ENCODE measurements around the gene RPL28. TPM values are rescaled to one million over a fixed set of nuclear protein-coding genes. Genes with fewer than 3 reads are reported as not detected.
A peak's percentile ranks its signal among the peaks of the same experiment; 100 is the strongest.

RPL28 gene
- total RNA-seq, 2 experiments from 2014 or later: 3,001 to 3,058 TPM

GRCh38 chr19:55387736-55388497 is 2.2 kb downstream of the RPL28 start:
- ATAC-seq: no peak
- peaks cover 40% of the 10 kb centered on the region for H3K4me1 Mint-ChIP-seq (ENCODE audit: low read depth)
- H3K4me3 Mint-ChIP-seq: peak overlapping the region; percentile 99

GRCh38 chr19:55389386-55390317 is 3.9 kb downstream of the RPL28 start:
- peaks cover 48% of the 10 kb centered on the region for H3K36me3 Mint-ChIP-seq (ENCODE audit: low read depth)
- CTCF ChIA-PET: no interaction called here
- peak overlapping the region; percentile 68 for H3K27ac Mint-ChIP-seq
- intact Hi-C loops (cut with micrococcal nuclease): loop anchor here (5.0 kb wide), 1 partner anchor 132 kb away; the partner anchor contains the start of gene PPP6R1
- H3K9me3 Mint-ChIP-seq: no peaks in the 10 kb centered on the region
- H3K27me3 Mint-ChIP-seq: no peaks in the 10 kb centered on the region
- no peak for TF ChIP-seq CTCF (IDR thresholded peaks at IDR 0.05)
- POLR2A ChIA-PET: interaction anchor here (0.7 to 10.2 kb wide), 13 partner anchors 10 to 233 kb away, joined by 3 to 217 read pairs (median 4); partner anchors contain the start of gene UBE2S
- H3K4me3 Mint-ChIP-seq: peak overlapping the region; percentile 29
- peaks cover 36% of the 10 kb centered on the region for H3K4me1 Mint-ChIP-seq (ENCODE audit: low read depth)
- DNase-seq (no peak), ATAC-seq (no peak)

More at GRCh38 chr19:55387736-55388497, 2.2 kb downstream of the RPL28 start:
- Mint-ChIP-seq H3K27ac (peak overlapping the region; percentile 99), H3K27me3 (no peaks in the 10 kb centered on the region), H3K36me3 (ENCODE audit: low read depth) (peaks cover 48% of the 10 kb centered on the region), H3K9me3 (no peaks in the 10 kb centered on the region)
- ChIA-PET POLR2A (interaction anchor here (0.5 to 10.2 kb wide), 13 partner anchors 11 to 132 kb away, joined by 3 to 217 read pairs (median 5); partner anchors contain the start of genes HSPBP1, UBE2S and ZNF628), CTCF (interaction anchor here (0.7 to 1.7 kb wide), 2 partner anchors 15 to 86 kb away, joined by 3 to 5 read pairs; no protein-coding TSS in a partner anchor)
- intact Hi-C loops (cut with micrococcal nuclease): loop anchor here (5.0 kb wide), 1 partner anchor 131 kb away; the partner anchor contains the start of gene PPP6R1
- no peak for TF ChIP-seq CTCF (IDR thresholded peaks at IDR 0.05)
- no peak for DNase-seq

- Mint-ChIP-seq H3K27me3 (no peaks in the 10 kb centered on the region), H3K36me3 (ENCODE audit: low read depth) (peaks cover 48% of the 10 kb centered on the region), H3K27ac (peak overlapping the region; percentile 46), H3K9me3 (no peaks in the 10 kb centered on the region), H3K4me3 (no peak overlapping the region), H3K4me1 (ENCODE audit: low read depth) (peaks cover 36% of the 10 kb centered on the region)
- no peak for TF ChIP-seq CTCF (IDR thresholded peaks at IDR 0.05)
- DNase-seq (no peak), ATAC-seq (no peak)
- ChIA-PET CTCF (interaction anchor here (1.2 kb wide), 1 partner anchor 113 kb away, joined by 3 read pairs; no protein-coding TSS in a partner anchor), POLR2A (interaction anchor here (0.7 to 10.2 kb wide), 9 partner anchors 9 to 232 kb away, joined by 3 to 217 read pairs (median 4); partner anchors contain the start of gene UBE2S)
- intact Hi-C loops (cut with micrococcal nuclease): no loop called here
Observed at GRCh38 chr19:55390461-55390880, 4.7 kb downstream of the RPL28 start.

GRCh38 chr19:55391191-55391670 is 5.5 kb downstream of the RPL28 start:
- H3K4me1 Mint-ChIP-seq (ENCODE audit: low read depth): peaks cover 34% of the 10 kb centered on the region
- ChIA-PET CTCF (interaction anchor here (1.2 kb wide), 1 partner anchor 113 kb away, joined by 3 read pairs; no protein-coding TSS in a partner anchor), POLR2A (interaction anchor here (1.2 to 10.2 kb wide), 5 partner anchors 8 to 213 kb away, joined by 3 to 217 read pairs (median 4); partner anchors contain the start of gene UBE2S)
- no peak for TF ChIP-seq CTCF (IDR thresholded peaks at IDR 0.05)
- H3K9me3 Mint-ChIP-seq: no peaks in the 10 kb centered on the region
- ATAC-seq (no peak), DNase-seq (no peak)
- H3K27ac Mint-ChIP-seq: no peak overlapping the region
- no peaks in the 10 kb centered on the region for H3K27me3 Mint-ChIP-seq
- intact Hi-C loops (cut with micrococcal nuclease): no loop called here
- H3K36me3 Mint-ChIP-seq (ENCODE audit: low read depth): peaks cover 41% of the 10 kb centered on the region
- H3K4me3 Mint-ChIP-seq: no peak overlapping the region
